ENCODE results near the gene SEPTIN1.
"Not testable (repeated sequence)": the region's sequence is repeated elsewhere in the genome, so short reads cannot be mapped to it uniquely, and the experiment has no call there.

The SEPTIN1 gene

DNA sequence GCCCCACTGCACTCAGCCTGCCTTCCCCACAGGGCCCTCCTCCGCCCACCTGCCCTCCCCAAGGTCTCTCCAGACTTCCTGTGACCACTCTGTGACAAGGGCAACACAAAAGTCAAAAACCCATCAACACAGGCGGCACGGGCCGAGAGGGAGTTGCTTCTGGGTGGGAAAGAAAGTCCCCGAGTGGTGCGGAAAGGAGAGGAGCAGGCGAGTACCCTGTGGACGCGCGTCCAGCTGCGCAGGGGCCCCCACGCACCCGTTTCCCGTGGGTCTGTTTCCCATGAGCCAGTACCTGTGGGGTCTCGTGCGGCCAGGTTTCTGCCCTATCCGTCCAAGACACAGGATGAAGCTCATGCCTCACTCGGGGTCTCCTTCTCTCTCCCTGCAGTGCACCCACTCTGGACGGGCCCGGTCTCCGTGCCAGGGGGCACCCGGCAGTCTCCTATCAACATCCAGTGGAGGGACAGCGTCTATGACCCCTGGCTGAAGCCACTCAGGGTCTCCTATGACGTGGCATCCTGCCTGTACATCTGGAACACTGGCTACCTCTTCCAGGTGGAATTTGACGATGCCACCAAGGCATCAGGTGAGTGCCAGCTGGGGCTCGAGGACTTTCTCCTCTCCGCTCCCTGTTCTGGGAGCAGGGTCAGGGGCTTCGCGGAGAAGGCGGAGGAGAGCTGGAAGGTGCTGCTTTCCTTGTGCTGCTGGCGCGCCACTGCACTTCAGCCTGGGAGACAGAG is 39.4 kb downstream of the SEPTIN1 start:
- no peaks in the 10 kb centered on the region for H3K27me3 ChIP-seq (ENCODE audit: low read depth, low read length)
- no peak overlapping the region for H3K27ac ChIP-seq (ENCODE audit: low read length)
- H3K4me3 ChIP-seq (ENCODE audit: low read depth in 1 of 2, low read length in 2 of 2) = no peak overlapping the region
- H3K36me3 ChIP-seq (ENCODE audit: control insufficient read depth in 1 of 2, insufficient read depth in 2 of 2, low read length in 2 of 2) = no peaks in the 10 kb centered on the region
- no peaks in the 10 kb centered on the region for H3K9me3 ChIP-seq (ENCODE audit: control insufficient read depth in 1 of 2, low read length in 2 of 2)
- H3K4me1 ChIP-seq (ENCODE audit: control insufficient read depth in 1 of 2, insufficient read depth in 2 of 2, low read length in 2 of 2) = no peaks in the 10 kb centered on the region

DNA sequence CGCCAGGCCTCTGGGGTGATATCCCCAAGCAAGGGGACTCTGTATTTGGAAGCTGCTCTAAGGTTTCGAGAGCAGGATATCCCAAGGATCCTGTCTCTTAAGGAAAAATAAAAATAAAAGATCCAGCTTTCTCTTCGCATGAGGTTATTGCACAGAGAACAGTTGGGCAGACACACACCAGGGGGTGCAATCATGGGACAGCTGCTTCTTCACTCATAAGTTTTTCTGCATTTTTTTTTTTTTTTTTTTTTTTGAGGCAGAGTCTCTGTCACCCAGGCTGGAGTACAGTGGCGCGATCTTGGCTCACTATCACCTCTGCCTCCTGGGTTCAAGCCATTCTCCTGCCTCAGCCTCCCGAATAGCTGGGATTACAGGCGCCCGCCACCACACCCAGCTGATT is 40.4 kb downstream of the SEPTIN1 start:
- H3K27ac ChIP-seq (ENCODE audit: low read length); H3K27me3 ChIP-seq (ENCODE audit: low read depth, low read length): not testable (repeated sequence)

DNA sequence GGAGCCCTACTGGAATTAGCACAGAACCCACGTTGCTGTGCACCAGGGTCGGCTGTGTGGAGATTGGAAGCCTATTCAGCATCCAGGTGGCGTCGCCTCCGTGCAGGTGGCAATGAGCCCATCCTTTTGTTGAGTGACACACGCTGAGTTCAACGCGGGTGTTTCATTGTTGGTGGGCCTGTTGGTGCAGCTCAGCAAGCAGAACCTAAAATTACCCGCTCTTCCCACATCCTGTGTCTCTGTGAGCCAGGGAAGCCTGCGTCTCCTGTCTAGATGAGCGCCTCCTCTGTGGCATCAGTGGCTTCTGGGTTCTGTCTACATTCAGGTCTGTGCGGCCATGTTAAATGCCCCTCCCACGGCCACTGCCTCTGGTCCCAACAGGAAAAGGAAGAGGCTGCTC is 41.7 kb downstream of the SEPTIN1 start:
- Histone ChIP-seq H3K27ac (ENCODE audit: low read length) (no peak overlapping the region), H3K4me1 (ENCODE audit: control insufficient read depth in 1 of 2, insufficient read depth in 2 of 2, low read length in 2 of 2) (peaks cover 0 to 5% of the 10 kb centered on the region in 2 donors), H3K27me3 (ENCODE audit: low read depth, low read length) (no peaks in the 10 kb centered on the region), H3K9me3 (ENCODE audit: control insufficient read depth in 1 of 2, low read length in 2 of 2) (no peaks in the 10 kb centered on the region), H3K36me3 (ENCODE audit: control insufficient read depth in 1 of 2, insufficient read depth in 2 of 2, low read length in 2 of 2) (no peaks in the 10 kb centered on the region), H3K4me3 (ENCODE audit: low read depth in 1 of 2, low read length in 2 of 2) (no peak overlapping the region)

More for the DNA sequence above, 40.4 kb downstream of the SEPTIN1 start:
- H3K9me3 ChIP-seq (ENCODE audit: control insufficient read depth in 1 of 2, low read length in 2 of 2); H3K4me3 ChIP-seq (ENCODE audit: low read depth in 1 of 2, low read length in 2 of 2); H3K4me1 ChIP-seq (ENCODE audit: control insufficient read depth in 1 of 2, insufficient read depth in 2 of 2, low read length in 2 of 2); H3K36me3 ChIP-seq (ENCODE audit: control insufficient read depth in 1 of 2, insufficient read depth in 2 of 2, low read length in 2 of 2): not testable (repeated sequence)

DNA sequence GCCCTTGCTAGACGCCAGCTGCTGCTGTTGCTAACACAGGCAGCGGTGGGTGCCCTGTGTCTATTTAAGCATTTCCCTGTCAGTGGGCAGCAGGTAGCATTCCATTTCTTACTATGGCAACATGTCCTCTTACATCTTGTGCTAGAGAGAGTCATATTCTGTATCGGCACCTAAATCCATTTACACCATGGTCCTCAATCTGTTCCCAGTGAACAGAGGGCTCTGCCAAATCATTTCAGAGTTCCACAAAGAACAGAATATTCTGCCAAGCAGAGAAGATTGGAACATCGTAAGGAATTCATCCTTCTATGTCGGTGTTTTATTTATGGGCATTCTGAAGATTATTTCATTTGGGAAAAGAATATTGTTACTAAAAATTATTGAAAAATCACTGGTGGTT is 43.6 kb downstream of the SEPTIN1 start:
- not testable (repeated sequence) for H3K4me1 ChIP-seq (ENCODE audit: control insufficient read depth in 1 of 2, insufficient read depth in 2 of 2, low read length in 2 of 2); H3K4me3 ChIP-seq (ENCODE audit: low read depth in 1 of 2, low read length in 2 of 2); H3K9me3 ChIP-seq (ENCODE audit: control insufficient read depth in 1 of 2, low read length in 2 of 2); H3K27me3 ChIP-seq (ENCODE audit: low read depth, low read length); H3K36me3 ChIP-seq (ENCODE audit: control insufficient read depth in 1 of 2, insufficient read depth in 2 of 2, low read length in 2 of 2); H3K27ac ChIP-seq (ENCODE audit: low read length)

DNA sequence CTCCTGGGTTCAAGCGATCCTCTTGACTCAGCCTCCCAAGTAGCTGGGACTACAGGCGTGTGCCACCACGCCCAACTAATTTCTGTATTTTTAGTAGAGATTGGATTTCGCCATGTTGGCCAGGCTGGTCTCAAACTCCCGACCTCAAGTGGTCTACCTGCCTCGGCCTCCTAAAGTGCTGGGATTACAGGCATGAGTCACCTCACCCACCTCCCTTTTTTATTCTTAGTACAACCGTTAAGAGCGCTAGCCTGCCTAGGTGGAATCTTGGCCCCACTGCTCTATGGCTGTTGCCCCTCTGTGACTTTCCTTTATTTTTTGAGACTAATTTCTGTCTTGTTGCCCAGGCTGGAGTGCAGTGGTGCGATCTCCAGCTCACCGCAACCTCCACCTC is 44.4 kb downstream of the SEPTIN1 start:
- not testable (repeated sequence) for H3K27ac ChIP-seq (ENCODE audit: low read length); H3K4me1 ChIP-seq (ENCODE audit: control insufficient read depth in 1 of 2, insufficient read depth in 2 of 2, low read length in 2 of 2); H3K36me3 ChIP-seq (ENCODE audit: control insufficient read depth in 1 of 2, insufficient read depth in 2 of 2, low read length in 2 of 2); H3K9me3 ChIP-seq (ENCODE audit: control insufficient read depth in 1 of 2, low read length in 2 of 2); H3K27me3 ChIP-seq (ENCODE audit: low read depth, low read length); H3K4me3 ChIP-seq (ENCODE audit: low read depth in 1 of 2, low read length in 2 of 2)

DNA sequence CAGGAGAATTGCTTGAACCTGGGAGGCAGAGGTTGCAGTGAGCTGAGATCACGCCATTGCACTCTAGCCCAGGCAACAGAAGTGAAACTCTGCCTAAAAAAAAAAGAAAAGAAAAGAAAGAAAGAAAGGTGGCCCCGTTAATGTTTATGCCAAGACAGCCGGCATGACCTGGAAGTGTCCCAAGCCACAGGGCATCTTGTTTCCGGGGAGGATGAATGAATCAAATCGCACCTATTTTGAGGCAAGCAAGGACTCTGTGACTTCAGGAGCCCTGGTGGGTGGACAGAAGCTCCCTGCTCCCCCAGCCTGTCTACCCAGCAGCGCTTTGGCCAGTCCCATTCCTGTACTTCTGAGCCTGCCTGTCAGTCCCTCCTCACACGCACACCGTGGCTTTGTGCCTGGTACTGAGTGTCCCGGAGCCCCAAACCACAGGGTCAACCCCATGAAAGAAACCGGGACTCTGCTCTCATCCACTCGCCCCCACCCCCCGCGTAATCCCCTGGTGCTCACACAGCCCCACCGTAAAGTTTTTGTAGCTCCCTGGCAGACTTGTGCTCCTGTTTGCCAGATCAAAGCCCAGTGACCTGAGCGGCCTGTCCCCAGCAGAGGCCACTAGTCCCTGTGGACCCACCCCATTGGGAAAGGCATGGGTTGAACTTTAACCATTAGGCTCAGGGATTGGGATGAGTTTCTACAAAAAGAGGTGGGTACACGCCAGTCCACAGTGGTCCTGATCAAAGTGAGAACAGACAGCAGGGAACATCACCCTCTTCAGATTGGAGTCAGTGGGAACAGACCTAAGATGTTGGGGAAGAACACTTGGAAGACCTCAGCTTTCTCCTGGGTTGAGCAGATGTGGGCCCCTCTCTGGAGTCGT is 46.5 kb downstream of the SEPTIN1 start:
- H3K36me3 ChIP-seq (ENCODE audit: control insufficient read depth in 1 of 2, insufficient read depth in 2 of 2, low read length in 2 of 2) = no peaks in the 10 kb centered on the region
- H3K27ac ChIP-seq (ENCODE audit: low read length) = no peak overlapping the region
- H3K27me3 ChIP-seq (ENCODE audit: low read depth, low read length) = no peaks in the 10 kb centered on the region
- peak overlapping the region; percentile 42 to 57 for H3K4me3 ChIP-seq (ENCODE audit: low read depth in 1 of 2, low read length in 2 of 2)
- peaks cover 0 to 6% of the 10 kb centered on the region in 2 donors for H3K4me1 ChIP-seq (ENCODE audit: control insufficient read depth in 1 of 2, insufficient read depth in 2 of 2, low read length in 2 of 2)
- no peaks in the 10 kb centered on the region for H3K9me3 ChIP-seq (ENCODE audit: control insufficient read depth in 1 of 2, low read length in 2 of 2)

DNA sequence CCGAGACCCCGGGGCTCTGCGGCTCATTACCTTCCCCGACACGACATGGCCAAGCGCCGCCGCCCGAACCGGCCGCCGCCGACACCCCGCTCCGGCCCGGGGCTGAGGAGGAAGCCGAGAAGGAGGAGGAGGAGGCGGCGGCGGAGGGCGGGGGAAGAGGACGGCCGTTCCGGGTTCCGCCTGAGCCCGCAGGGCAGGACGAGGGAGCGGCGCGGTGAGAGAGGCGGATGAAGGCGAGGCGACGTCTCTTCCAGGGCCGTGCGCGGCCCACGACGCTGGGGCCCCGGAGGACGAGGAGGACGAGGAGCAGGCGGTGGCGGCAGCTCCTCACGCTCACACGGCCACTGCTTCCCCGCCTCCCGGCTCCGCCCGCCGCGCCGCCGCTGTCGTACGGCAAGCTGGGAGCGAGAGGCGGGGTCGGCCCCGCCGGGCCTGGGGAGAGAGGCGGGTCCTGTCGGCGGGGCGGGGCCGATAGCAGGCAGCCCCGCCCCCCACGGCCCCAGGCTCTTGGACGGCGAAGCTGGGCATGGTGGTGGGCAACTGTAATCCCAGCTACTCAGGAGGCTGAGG is 47.2 kb downstream of the SEPTIN1 start:
- not testable (repeated sequence) for H3K27me3 ChIP-seq (ENCODE audit: low read depth, low read length); H3K36me3 ChIP-seq (ENCODE audit: control insufficient read depth in 1 of 2, insufficient read depth in 2 of 2, low read length in 2 of 2); H3K9me3 ChIP-seq (ENCODE audit: control insufficient read depth in 1 of 2, low read length in 2 of 2); H3K4me1 ChIP-seq (ENCODE audit: control insufficient read depth in 1 of 2, insufficient read depth in 2 of 2, low read length in 2 of 2); H3K27ac ChIP-seq (ENCODE audit: low read length)
- peak overlapping the region; percentile 42 to 57 for H3K4me3 ChIP-seq (ENCODE audit: low read depth in 1 of 2, low read length in 2 of 2)

DNA sequence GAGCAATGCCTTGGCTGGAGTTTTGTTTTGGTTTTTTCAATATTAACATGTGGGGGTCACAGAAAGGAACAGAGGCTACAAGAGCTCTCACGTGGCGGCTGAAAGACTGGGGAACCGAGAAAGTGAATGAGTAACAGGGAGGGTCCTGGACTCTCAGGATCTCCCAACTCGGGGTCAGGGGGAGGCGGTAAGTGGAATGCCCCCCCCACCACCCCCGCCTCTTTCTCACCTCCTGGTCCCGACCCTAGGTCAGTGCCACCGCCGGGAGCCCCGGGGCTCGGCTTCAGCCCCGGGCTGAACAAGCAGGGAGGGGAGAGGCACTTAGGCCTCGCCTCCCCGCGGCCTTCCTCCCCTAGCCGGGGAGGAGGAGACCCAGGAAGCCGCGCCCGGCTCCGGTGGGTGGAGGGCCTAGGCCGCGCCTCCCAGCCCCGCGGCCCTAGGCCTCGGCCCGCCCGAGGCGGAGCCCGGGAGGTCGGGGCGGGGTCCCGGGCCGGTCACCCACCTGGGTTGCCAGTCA is 47.8 kb downstream of the SEPTIN1 start:
- H3K36me3 ChIP-seq (ENCODE audit: control insufficient read depth in 1 of 2, insufficient read depth in 2 of 2, low read length in 2 of 2); H3K9me3 ChIP-seq (ENCODE audit: control insufficient read depth in 1 of 2, low read length in 2 of 2); H3K27me3 ChIP-seq (ENCODE audit: low read depth, low read length); H3K27ac ChIP-seq (ENCODE audit: low read length); H3K4me1 ChIP-seq (ENCODE audit: control insufficient read depth in 1 of 2, insufficient read depth in 2 of 2, low read length in 2 of 2): not testable (repeated sequence)
- peak overlapping the region; percentile 39 to 57 for H3K4me3 ChIP-seq (ENCODE audit: low read depth in 1 of 2, low read length in 2 of 2)

Measured in muscle layer of duodenum (tissue), 2 donors.